ENCODE measurements around the gene ZSCAN12. TPM values are rescaled to one million over a fixed set of nuclear protein-coding genes. Genes with fewer than 3 reads are reported as not detected.

Gene ZSCAN12
- total RNA-seq, 2 experiments from 2014 or later, result 2.0 to 2.3 TPM

DNA sequence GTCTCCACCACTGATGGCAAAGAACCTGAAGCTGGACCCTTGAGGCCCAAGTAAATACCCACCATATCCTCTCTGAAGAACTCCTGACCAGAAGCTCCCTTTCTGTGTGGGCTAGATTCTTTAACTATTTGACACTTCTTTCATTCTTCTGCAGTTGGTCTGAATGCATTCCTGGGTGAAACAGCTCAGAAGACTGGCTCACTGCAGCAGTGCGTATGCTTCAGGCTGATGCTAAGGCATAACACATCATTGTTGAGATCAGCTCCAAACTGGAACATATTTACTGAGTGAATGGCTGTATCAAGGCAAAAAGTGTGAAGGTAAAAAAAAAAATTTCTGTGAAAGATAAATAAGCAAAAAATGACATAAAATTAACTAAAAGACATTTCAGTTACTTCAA lies 24.0 kb upstream of the ZSCAN12 start:
- TF ChIP-seq CTCF (IDR thresholded peaks at IDR 0.05), result no peak
- CTCF ChIA-PET, result interaction anchor here (0.6 kb wide), 1 partner anchor 66 kb away, joined by 3 read pairs; no protein-coding TSS in a partner anchor
- no peak overlapping the region for H3K27ac Mint-ChIP-seq
- ATAC-seq (ENCODE audit: poor library complexity) (no peak), DNase-seq (no peak)
- no peaks in the 10 kb centered on the region for H3K36me3 Mint-ChIP-seq (ENCODE audit: low read depth)
- H3K4me3 Mint-ChIP-seq, result no peak overlapping the region
- Histone ChIP-seq H3K27ac (ENCODE audit: low read depth in 1 of 2, low read length in 2 of 2) (no peak overlapping the region), H3K4me1 (ENCODE audit: insufficient read depth, low read length) (peaks cover 2% of the 10 kb centered on the region), H3K36me3 (ENCODE audit: insufficient read depth, low read length) (no peaks in the 10 kb centered on the region), H3K9me3 (ENCODE audit: control insufficient read depth in 1 of 2, insufficient read depth in 1 of 2, low read length in 2 of 2) (no peaks in the 10 kb centered on the region), H3K27me3 (ENCODE audit: control insufficient read depth in 1 of 2, insufficient read depth in 2 of 2, low read length in 2 of 2) (no peaks in the 10 kb centered on the region), H3K4me3 (ENCODE audit: low read length) (no peak overlapping the region)
- POLR2A ChIA-PET, result no interaction called here
- intact Hi-C loops (cut with DNase I, micrococcal nuclease), result no loop called here
- H3K9me3 Mint-ChIP-seq, result peaks cover 4% of the 10 kb centered on the region
- no peaks in the 10 kb centered on the region for H3K27me3 Mint-ChIP-seq
- H3K4me1 Mint-ChIP-seq (ENCODE audit: low read depth), result peaks cover 16% of the 10 kb centered on the region

- no peak for ATAC-seq (ENCODE audit: poor library complexity)
- no peaks in the 10 kb centered on the region for H3K9me3 ChIP-seq (ENCODE audit: control insufficient read depth in 1 of 2, insufficient read depth in 1 of 2, low read length in 2 of 2)
- Mint-ChIP-seq H3K4me3 (no peak overlapping the region), H3K27me3 (peaks cover 21% of the 10 kb centered on the region), H3K36me3 (ENCODE audit: low read depth) (no peaks in the 10 kb centered on the region), H3K4me1 (ENCODE audit: low read depth) (no peaks in the 10 kb centered on the region), H3K9me3 (peaks cover 3% of the 10 kb centered on the region), H3K27ac (no peak overlapping the region)
- ChIA-PET CTCF (no interaction called here), POLR2A (interaction anchor here (0.6 kb wide), 1 partner anchor 12 kb away, joined by 3 read pairs; no protein-coding TSS in a partner anchor)
- no peak for DNase-seq
- no peak overlapping the region for H3K27ac ChIP-seq (ENCODE audit: low read depth in 1 of 2, low read length in 2 of 2)
- no peak for TF ChIP-seq CTCF (IDR thresholded peaks at IDR 0.05)
- intact Hi-C loops (cut with DNase I, micrococcal nuclease), result no loop called here
- no peaks in the 10 kb centered on the region for H3K4me1 ChIP-seq (ENCODE audit: insufficient read depth, low read length)
- no peak overlapping the region for H3K4me3 ChIP-seq (ENCODE audit: low read length)
- peaks cover 7 to 13% of the 10 kb centered on the region in 2 experiments for H3K27me3 ChIP-seq (ENCODE audit: control insufficient read depth in 1 of 2, insufficient read depth in 2 of 2, low read length in 2 of 2)
- no peaks in the 10 kb centered on the region for H3K36me3 ChIP-seq (ENCODE audit: insufficient read depth, low read length)
These were observed 14.1 kb upstream of the ZSCAN12 start for GRCh38 chr6:28413681-28414080.

GRCh38 chr6:28410767-28411166 lies 11.2 kb upstream of the ZSCAN12 start:
- POLR2A ChIA-PET, result no interaction called here
- H3K9me3 Mint-ChIP-seq, result peaks cover 3% of the 10 kb centered on the region
- CTCF ChIA-PET, result no interaction called here

More at GRCh38 chr6:28410767-28411166, 11.2 kb upstream of the ZSCAN12 start:
- no peaks in the 10 kb centered on the region for H3K36me3 Mint-ChIP-seq (ENCODE audit: low read depth)
- H3K27ac ChIP-seq (ENCODE audit: low read depth in 1 of 2, low read length in 2 of 2), result no peak overlapping the region
- DNase-seq, result no peak
- intact Hi-C loops (cut with DNase I, micrococcal nuclease), result no loop called here
- no peak overlapping the region for H3K27ac Mint-ChIP-seq
- no peaks in the 10 kb centered on the region for H3K9me3 ChIP-seq (ENCODE audit: control insufficient read depth in 1 of 2, insufficient read depth in 1 of 2, low read length in 2 of 2)
- H3K36me3 ChIP-seq (ENCODE audit: insufficient read depth, low read length), result no peaks in the 10 kb centered on the region
- H3K4me3 ChIP-seq (ENCODE audit: low read length), result no peak overlapping the region
- no peaks in the 10 kb centered on the region for H3K4me1 ChIP-seq (ENCODE audit: insufficient read depth, low read length)
- H3K27me3 Mint-ChIP-seq, result peaks cover 44% of the 10 kb centered on the region
- no peak for ATAC-seq (ENCODE audit: poor library complexity)
- no peak for TF ChIP-seq CTCF (IDR thresholded peaks at IDR 0.05)
- no peak overlapping the region for H3K4me3 Mint-ChIP-seq
- H3K27me3 ChIP-seq (ENCODE audit: control insufficient read depth in 1 of 2, insufficient read depth in 2 of 2, low read length in 2 of 2), result peaks cover 7 to 13% of the 10 kb centered on the region in 2 experiments
- no peaks in the 10 kb centered on the region for H3K4me1 Mint-ChIP-seq (ENCODE audit: low read depth)
